Kidney (tissue), 14 donors: ENCODE data around the gene CACNA2D1. TPM values are rescaled to one million over a fixed set of nuclear protein-coding genes. Genes with fewer than 3 reads are reported as not detected.

Source experiments
- DNase-seq, 5 donors: peaks; one replicate each; pipeline ENCODE4 v3.0.0-alpha.2; 2013 to 2020
- FAIRE-seq: peaks from 2 replicates; lab custom pipeline; 2012; peaks lifted over from hg19 to GRCh38; lab: Jason Lieb, UNC
- H3K27ac ChIP-seq, 2 donors: one replicate each; pipeline ENCODE4 v1.7.0; 2013; ENCODE audit warnings: low read depth in 2 of 2, low read length in 2 of 2, inconsistent platforms in 1 of 2
- H3K27me3 ChIP-seq: one replicate; pipeline ENCODE4 v1.7.1; 2013; ENCODE audit warnings: low read length, inconsistent platforms; ENCODE audit not compliant: control insufficient read depth, insufficient read depth
- H3K36me3 ChIP-seq, 3 donors: one replicate each; pipeline versions ENCODE4 v1.7.0 to v1.7.1; 2013; ENCODE audit warnings: low read length in 3 of 3, control low read depth in 1 of 3, inconsistent platforms in 1 of 3; ENCODE audit not compliant: insufficient read depth in 3 of 3, control insufficient read depth in 2 of 3
- H3K4me1 ChIP-seq, 3 donors: one replicate each; pipeline versions ENCODE4 v1.7.0 to v1.7.1; 2013; ENCODE audit warnings: low read length in 3 of 3, inconsistent platforms in 1 of 3, low read depth in 1 of 3; ENCODE audit not compliant: control insufficient read depth in 2 of 3, insufficient read depth in 2 of 3
- H3K4me3 ChIP-seq, 3 donors: one replicate each; pipeline versions ENCODE4 v1.7.0 to v1.8.1; 2013; ENCODE audit warnings: low read length in 3 of 3, control low read depth in 1 of 3, inconsistent platforms in 1 of 3
- H3K9ac ChIP-seq, 3 donors: one replicate each; pipeline versions ENCODE4 v1.7.0 to v1.7.1; 2013; ENCODE audit warnings: low read length in 3 of 3, control low read depth in 1 of 3, inconsistent platforms in 1 of 3
- H3K9me3 ChIP-seq, 3 donors: one replicate each; pipeline versions ENCODE4 v1.7.0 to v1.7.1; 2013; ENCODE audit warnings: low read length in 3 of 3, control low read depth in 1 of 3, inconsistent platforms in 1 of 3; ENCODE audit not compliant: control insufficient read depth in 2 of 3, insufficient read depth in 1 of 3
- CTCF ChIP-seq: IDR thresholded peaks from 3 replicates; pipeline ENCODE4 v1.5.1; 2012; ENCODE audit warnings: mild to moderate bottlenecking, moderate library complexity, borderline replicate concordance; ENCODE audit not compliant: insufficient read depth; ENCODE audit errors: extremely low read depth
- intact Hi-C: fragments of 100-400 bp; cut with DNase I; formaldehyde crosslinking; loops from one replicate; pipeline ENCODE4 v1.11.1; 2022
- polyA plus RNA-seq: library from polyadenylated mRNA; stranded (reverse); fragments of 350-450 nt; fragmentation: Illumina TruSeq; extraction: RNeasy Lipid Tissue Mini Kit (QIAGEN cat#74804); gene quantifications from one replicate; pipeline ENCODE4 v1.2.3, GENCODE V29; 2014; ENCODE audit warnings: low read depth, low replicate concordance; ENCODE audit not compliant: insufficient read depth
- total RNA-seq: library from RNA; stranded (reverse); fragmentation: NEBNext Ultra II Directional; extraction: Animal tissue kit (Norgen Biotek cat#: 25700); gene quantifications from one replicate; pipeline ENCODE4 v1.2.1, GENCODE V29; 2021
- donor health status: control.
- donor health status: control.
- donor health status: control.
- donor health status: control.
- donor health status: control.
- donor health status: DM: yes; HTN: yes; CAD: no.
- donor health status: Normal renal cell carcinoma (clear cell type).

Gene CACNA2D1
- total and polyA plus RNA-seq, 2 donors from 2014 or later, result 3.5 to 18.3 TPM

- Histone ChIP-seq H3K9me3 (no peaks in the 10 kb centered on the region), H3K4me3 (no peak overlapping the region), H3K9ac (no peak overlapping the region), H3K27ac (no peak overlapping the region), H3K4me1 (no peaks in the 10 kb centered on the region), H3K36me3 (no peaks in the 10 kb centered on the region), H3K27me3 (no peaks in the 10 kb centered on the region)
- intact Hi-C loops, result no loop called here
- no peak for FAIRE-seq
- no peak for TF ChIP-seq CTCF
- no peak for DNase-seq
Observed at GRCh38 chr7:82335001-82335400, 108.6 kb downstream of the CACNA2D1 start.

GRCh38 chr7:82331234-82331633, 112.3 kb downstream of the CACNA2D1 start:
- intact Hi-C loops, result no loop called here
- DNase-seq, result no peak
- no peak overlapping the region for H3K9ac ChIP-seq
- no peaks in the 10 kb centered on the region for H3K9me3 ChIP-seq
- H3K27me3 ChIP-seq, result no peaks in the 10 kb centered on the region
- TF ChIP-seq CTCF, result no peak
- H3K4me1 ChIP-seq, result no peaks in the 10 kb centered on the region
- FAIRE-seq, result no peak
- no peak overlapping the region for H3K27ac ChIP-seq
- no peak overlapping the region for H3K4me3 ChIP-seq
- H3K36me3 ChIP-seq, result no peaks in the 10 kb centered on the region

GRCh38 chr7:82330706-82331215, 112.8 kb downstream of the CACNA2D1 start:
- Histone ChIP-seq H3K27me3 (no peaks in the 10 kb centered on the region), H3K9ac (no peak overlapping the region), H3K27ac (no peak overlapping the region), H3K9me3 (no peaks in the 10 kb centered on the region), H3K36me3 (no peaks in the 10 kb centered on the region), H3K4me3 (no peak overlapping the region), H3K4me1 (no peaks in the 10 kb centered on the region)
- DNase-seq (no peak), FAIRE-seq (no peak)
- intact Hi-C loops, result no loop called here
- no peak for TF ChIP-seq CTCF

- H3K9ac ChIP-seq, result no peak overlapping the region
- no peaks in the 10 kb centered on the region for H3K36me3 ChIP-seq
- TF ChIP-seq CTCF, result no peak
- no peaks in the 10 kb centered on the region for H3K9me3 ChIP-seq
- FAIRE-seq, result no peak
- intact Hi-C loops, result no loop called here
- no peak overlapping the region for H3K4me3 ChIP-seq
- H3K27ac ChIP-seq, result no peak overlapping the region
- DNase-seq, result no peak
- H3K27me3 ChIP-seq, result no peaks in the 10 kb centered on the region
- H3K4me1 ChIP-seq, result no peaks in the 10 kb centered on the region
Observed at GRCh38 chr7:82327898-82328297, 115.7 kb downstream of the CACNA2D1 start.
